RWPE2 (cell line): ENCODE results near the gene DCBLD2.

Experiments
- ATAC-seq: fragments of 200-7000 bp; cut with Tn5 transposase; 3 replicates; pipeline ENCODE4 v1.9.1; 2021; ENCODE audit warnings: low read depth
- DNase-seq: peaks from one replicate; pipeline ENCODE4 v3.0.0-alpha.2; 2020; ENCODE audit warnings: low spot score
- H3K27ac ChIP-seq: fragments of 450-650 bp; 2 replicates; pipeline ENCODE4 v1.5.1; 2017; ENCODE audit warnings: mild to moderate bottlenecking; ENCODE audit not compliant: poor library complexity, severe bottlenecking
- H3K27me3 ChIP-seq: fragments of 250-450 bp; sonication (Bioruptor Pico); 2 replicates; pipeline ENCODE4 v1.5.1; 2021; ENCODE audit warnings: mild to moderate bottlenecking, moderate library complexity; ENCODE audit not compliant: insufficient read depth, poor library complexity, severe bottlenecking
- H3K36me3 ChIP-seq: fragments of 250-450 bp; sonication (Bioruptor Pico); 2 replicates; pipeline ENCODE4 v1.5.1; 2020; ENCODE audit warnings: low read depth, mild to moderate bottlenecking, moderate library complexity
- H3K4me1 ChIP-seq: fragments of 250-450 bp; sonication (Bioruptor Pico); 2 replicates; pipeline ENCODE4 v1.5.1; 2021; ENCODE audit warnings: mild to moderate bottlenecking, moderate library complexity; ENCODE audit not compliant: insufficient read depth, poor library complexity, severe bottlenecking
- H3K4me3 ChIP-seq: fragments of 250-450 bp; sonication (Bioruptor Pico); 2 replicates; pipeline ENCODE4 v1.5.1; 2021; ENCODE audit warnings: mild to moderate bottlenecking, moderate library complexity; ENCODE audit not compliant: severe bottlenecking
- H3K9me3 ChIP-seq: fragments of 250-450 bp; sonication (Bioruptor Pico); 2 replicates; pipeline ENCODE4 v1.5.1; 2021; ENCODE audit warnings: mild to moderate bottlenecking, moderate library complexity; ENCODE audit not compliant: severe bottlenecking
- TF ChIP-seq, protein P1 (sequence below): fragments of 450-650 bp; IDR thresholded peaks from one replicate; pipeline ENCODE4 v1.5.1; 2017; ENCODE audit warnings: mild to moderate bottlenecking, moderate library complexity; ENCODE audit not compliant: poor library complexity, severe bottlenecking

DCBLD2 gene

DNA sequence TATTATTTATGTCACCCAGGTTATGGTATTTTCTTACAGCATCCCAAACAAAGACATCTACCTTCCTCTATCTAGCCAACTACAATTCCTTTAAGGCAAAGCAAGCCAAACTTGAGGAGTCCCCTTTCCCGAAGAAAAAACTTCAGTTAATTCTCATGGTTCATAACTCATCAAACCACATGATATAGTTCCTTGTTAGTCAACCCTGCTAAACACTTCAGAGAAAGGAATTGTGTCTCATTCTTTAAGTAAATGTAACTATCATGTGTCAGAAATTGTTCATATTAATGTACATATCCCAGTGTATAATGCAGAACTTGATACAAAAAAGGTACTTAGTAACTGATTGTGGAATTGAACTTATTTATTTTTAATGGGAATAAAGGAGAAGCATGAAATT is 93.9 kb downstream of the DCBLD2 start:
- ATAC-seq (no peak), DNase-seq (no peak)
- no peak overlapping the region for H3K27ac ChIP-seq
- H3K9me3 ChIP-seq: no peaks in the 10 kb centered on the region
- peaks cover 100% of the 10 kb centered on the region for H3K36me3 ChIP-seq
- TF ChIP-seq, protein P1, sequence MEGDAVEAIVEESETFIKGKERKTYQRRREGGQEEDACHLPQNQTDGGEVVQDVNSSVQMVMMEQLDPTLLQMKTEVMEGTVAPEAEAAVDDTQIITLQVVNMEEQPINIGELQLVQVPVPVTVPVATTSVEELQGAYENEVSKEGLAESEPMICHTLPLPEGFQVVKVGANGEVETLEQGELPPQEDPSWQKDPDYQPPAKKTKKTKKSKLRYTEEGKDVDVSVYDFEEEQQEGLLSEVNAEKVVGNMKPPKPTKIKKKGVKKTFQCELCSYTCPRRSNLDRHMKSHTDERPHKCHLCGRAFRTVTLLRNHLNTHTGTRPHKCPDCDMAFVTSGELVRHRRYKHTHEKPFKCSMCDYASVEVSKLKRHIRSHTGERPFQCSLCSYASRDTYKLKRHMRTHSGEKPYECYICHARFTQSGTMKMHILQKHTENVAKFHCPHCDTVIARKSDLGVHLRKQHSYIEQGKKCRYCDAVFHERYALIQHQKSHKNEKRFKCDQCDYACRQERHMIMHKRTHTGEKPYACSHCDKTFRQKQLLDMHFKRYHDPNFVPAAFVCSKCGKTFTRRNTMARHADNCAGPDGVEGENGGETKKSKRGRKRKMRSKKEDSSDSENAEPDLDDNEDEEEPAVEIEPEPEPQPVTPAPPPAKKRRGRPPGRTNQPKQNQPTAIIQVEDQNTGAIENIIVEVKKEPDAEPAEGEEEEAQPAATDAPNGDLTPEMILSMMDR: no peak
- H3K4me1 ChIP-seq: no peaks in the 10 kb centered on the region
- no peak overlapping the region for H3K4me3 ChIP-seq
- no peaks in the 10 kb centered on the region for H3K27me3 ChIP-seq

DNA sequence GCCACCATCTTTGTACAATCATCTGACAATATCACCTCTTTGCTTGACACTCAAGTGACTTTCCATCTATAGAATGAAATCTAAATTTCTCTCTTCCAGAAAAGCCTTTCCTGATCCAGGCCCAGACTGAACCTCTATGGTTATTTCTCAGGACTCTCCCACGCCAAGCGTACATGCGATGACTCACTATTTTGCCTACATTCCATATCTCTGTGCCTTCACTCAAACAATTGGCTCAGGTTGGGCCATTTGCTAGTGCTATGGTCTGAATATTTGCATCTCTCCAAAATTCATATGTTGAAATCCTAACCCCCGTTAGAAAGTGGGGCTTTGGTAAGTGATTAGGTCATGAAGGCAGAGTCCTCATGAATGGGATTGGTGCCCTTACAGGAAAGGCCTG is 94.5 kb downstream of the DCBLD2 start:
- Histone ChIP-seq H3K9me3 (no peaks in the 10 kb centered on the region), H3K36me3 (peaks cover 100% of the 10 kb centered on the region), H3K27ac (no peak overlapping the region), H3K4me1 (no peaks in the 10 kb centered on the region), H3K27me3 (no peaks in the 10 kb centered on the region), H3K4me3 (no peak overlapping the region)
- TF ChIP-seq, protein P1: no peak
- peak; percentile 44; the same call in 1 of the 3 replicates for ATAC-seq
- no peak for DNase-seq

DNA sequence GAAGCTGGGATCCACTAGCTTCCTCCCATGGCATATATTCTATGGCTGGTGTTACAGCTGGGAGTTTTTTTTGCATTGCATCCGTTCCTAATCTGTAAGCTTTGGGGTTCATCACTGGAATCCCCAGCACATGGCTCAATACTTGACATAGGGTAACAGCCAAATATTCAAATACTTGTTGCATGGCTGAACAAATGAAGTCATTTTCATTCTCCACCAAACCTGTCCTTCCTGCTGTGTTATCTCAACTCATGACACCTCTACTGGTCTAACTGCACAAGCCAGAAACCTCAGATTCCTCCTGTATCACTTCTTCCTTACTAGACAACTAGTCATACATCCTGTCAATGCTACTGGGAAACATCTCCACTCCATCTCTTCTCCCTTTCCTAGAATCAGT is 95.0 kb downstream of the DCBLD2 start:
- H3K4me1 ChIP-seq: no peaks in the 10 kb centered on the region
- peaks cover 100% of the 10 kb centered on the region for H3K36me3 ChIP-seq
- H3K27ac ChIP-seq: no peak overlapping the region
- H3K27me3 ChIP-seq: no peaks in the 10 kb centered on the region
- no peak overlapping the region for H3K4me3 ChIP-seq
- no peaks in the 10 kb centered on the region for H3K9me3 ChIP-seq
- ATAC-seq (no peak; the same call in 2 of the 3 replicates), DNase-seq (no peak)
- TF ChIP-seq, protein P1: no peak

DNA sequence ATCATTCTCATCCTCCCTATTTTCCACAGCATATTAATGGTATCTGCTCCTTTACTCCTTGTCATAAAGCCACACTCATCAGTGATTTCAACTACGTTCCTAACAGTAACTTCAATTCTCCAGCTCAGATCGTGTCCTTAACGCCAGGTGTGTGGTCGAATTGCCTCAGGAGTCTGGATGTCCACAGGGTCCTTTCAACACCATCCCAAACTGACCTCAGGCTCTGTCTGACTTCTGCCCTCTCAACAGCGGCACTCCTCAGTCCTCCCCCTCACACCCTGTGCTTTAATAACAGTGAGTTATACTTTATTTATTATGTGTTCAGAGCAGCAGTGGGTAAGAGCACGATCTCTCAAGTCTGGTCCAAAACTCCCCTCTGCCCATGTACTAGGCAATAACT is 95.9 kb downstream of the DCBLD2 start:
- Histone ChIP-seq H3K27ac (no peak overlapping the region), H3K4me3 (no peak overlapping the region), H3K27me3 (no peaks in the 10 kb centered on the region), H3K36me3 (peaks cover 100% of the 10 kb centered on the region), H3K9me3 (no peaks in the 10 kb centered on the region), H3K4me1 (no peaks in the 10 kb centered on the region)
- TF ChIP-seq, protein P1: no peak
- ATAC-seq (no peak), DNase-seq (no peak)

DNA sequence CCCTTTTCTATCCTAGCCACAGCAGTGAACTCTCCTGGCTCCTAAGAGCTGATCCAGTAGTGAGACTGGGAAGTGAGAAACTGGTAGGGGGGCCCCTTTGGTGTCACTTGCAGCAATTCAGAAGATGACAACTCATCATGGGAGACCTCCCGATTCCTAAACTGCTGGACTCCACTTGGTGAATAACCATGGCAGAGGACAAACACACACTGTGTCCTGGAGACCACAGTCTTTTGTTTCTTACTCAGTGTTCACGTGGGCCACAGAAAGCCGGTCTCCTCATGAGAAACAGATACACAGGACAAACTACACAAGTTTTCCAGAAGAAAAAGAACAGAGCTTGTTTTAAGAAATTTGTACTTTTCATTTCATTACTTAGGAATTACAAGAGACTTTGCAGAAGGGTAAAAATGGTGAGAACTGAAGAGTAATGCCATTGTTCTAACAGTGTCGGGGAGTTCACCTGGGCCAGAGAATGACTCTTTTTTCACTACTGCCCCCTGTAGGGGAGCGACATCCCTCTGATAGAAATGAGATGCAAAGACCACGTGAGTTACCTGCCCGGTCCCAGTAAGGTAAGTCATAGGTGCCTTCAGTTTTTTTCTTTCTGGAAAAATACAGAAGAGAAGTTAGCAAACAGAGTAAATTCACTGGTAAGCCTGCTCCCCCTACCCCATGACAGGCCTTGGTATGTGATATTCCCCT is 100.3 kb downstream of the DCBLD2 start:
- no peak overlapping the region for H3K4me3 ChIP-seq
- H3K27me3 ChIP-seq: no peaks in the 10 kb centered on the region
- TF ChIP-seq, protein P1: peak; percentile 11
- ATAC-seq (peak; percentile 33; the same call in 1 of the 3 replicates), DNase-seq (no peak)
- H3K36me3 ChIP-seq: peaks cover 99% of the 10 kb centered on the region
- no peaks in the 10 kb centered on the region for H3K9me3 ChIP-seq
- no peak overlapping the region for H3K27ac ChIP-seq
- no peaks in the 10 kb centered on the region for H3K4me1 ChIP-seq
